Fibroblast of lung (primary cell): ENCODE measurements around the gene FLT3LG. TPM values are rescaled to one million over a fixed set of nuclear protein-coding genes. Genes with fewer than 3 reads are reported as not detected.
A peak's percentile ranks its signal among the peaks of the same experiment; 100 is the strongest.

Experiments used
- DNase-seq, 2 donors: peaks; one replicate each; pipeline versions ENCODE4 v3.0.0 to v3.0.0-alpha.2; 2010; ENCODE audit warnings: low read depth in 2 of 2
- H2AFZ ChIP-seq: 2 replicates; pipeline ENCODE4 v1.5.1; 2012; ENCODE audit warnings: low read length, control low read depth, inconsistent platforms
- H3K27ac ChIP-seq: 2 replicates; pipeline ENCODE4 v1.5.1; 2011; ENCODE audit warnings: low read length, control low read depth; ENCODE audit not compliant: insufficient read depth
- H3K27me3 ChIP-seq: 2 replicates; pipeline ENCODE4 v1.5.1; 2011; ENCODE audit warnings: mild to moderate bottlenecking, low read length; ENCODE audit not compliant: control insufficient read depth, insufficient read depth
- H3K36me3 ChIP-seq: 2 replicates; pipeline ENCODE4 v1.5.1; 2011; ENCODE audit warnings: low read length; ENCODE audit not compliant: control insufficient read depth, insufficient read depth
- H3K4me1 ChIP-seq: 2 replicates; pipeline ENCODE4 v1.5.1; 2011; ENCODE audit warnings: low read length; ENCODE audit not compliant: control insufficient read depth, insufficient read depth; ENCODE audit errors: extremely low read depth
- H3K4me2 ChIP-seq: 2 replicates; pipeline ENCODE4 v1.5.1; 2011; ENCODE audit warnings: low read length, control low read depth; ENCODE audit not compliant: insufficient read depth; ENCODE audit errors: extremely low read depth
- H3K4me3 ChIP-seq, 4 experiments: fragments of 200-600 bp in 1 of 4; sonication (generic) in 1 of 4; replicated peaks in 1 of 4; 2 replicates each; pipeline ENCODE4 v1.5.1; 2011 to 2016; ENCODE audit warnings: low read length in 4 of 4, low read depth in 3 of 4, mild to moderate bottlenecking in 3 of 4, control low read depth in 2 of 4, inconsistent platforms in 1 of 4, mixed read lengths in 1 of 4; ENCODE audit not compliant: insufficient read depth in 1 of 4; ENCODE audit errors: control extremely low read depth in 1 of 4
- H3K79me2 ChIP-seq: 2 replicates; pipeline ENCODE4 v1.5.1; 2012; ENCODE audit warnings: mild to moderate bottlenecking, low read length, inconsistent platforms; ENCODE audit not compliant: control insufficient read depth, insufficient read depth
- H3K9ac ChIP-seq: 2 replicates; pipeline ENCODE4 v1.5.1; 2011; ENCODE audit warnings: mild to moderate bottlenecking, low read length, control low read depth; ENCODE audit not compliant: insufficient read depth
- H3K9me3 ChIP-seq: 2 replicates; pipeline ENCODE4 v1.5.1; 2012; ENCODE audit warnings: low read depth, low read length; ENCODE audit not compliant: control insufficient read depth, insufficient read depth
- H4K20me1 ChIP-seq: 2 replicates; pipeline ENCODE4 v1.5.1; 2011; ENCODE audit warnings: low read length; ENCODE audit not compliant: control insufficient read depth, insufficient read depth; ENCODE audit errors: extremely low read depth
- CTCF ChIP-seq, 2 donors: IDR thresholded peaks in 1 of 2; conservative IDR thresholded peaks in 1 of 2; 1 replicate in 1 of 2; 2 replicates in 1 of 2; pipeline ENCODE4 v1.5.1; 2011 to 2012; ENCODE audit warnings: low read length in 2 of 2, control low read depth in 1 of 2, inconsistent platforms in 1 of 2, low read depth in 1 of 2, mild to moderate bottlenecking in 1 of 2
- EZH2 ChIP-seq: IDR thresholded peaks from 2 replicates; pipeline ENCODE4 v1.5.1; 2012; ENCODE audit warnings: low read length, control low read depth, mild to moderate bottlenecking; ENCODE audit errors: missing control alignments
- polyA plus RNA-seq, 2 donors: library from polyadenylated mRNA; depleted of rRNA in 1 of 2; stranded (reverse) in 1 of 2; unstranded in 1 of 2; fragments of >200 nt; gene quantifications; 2 replicates each; pipeline ENCODE4 v1.2.1, GENCODE V29; 2011 to 2012; ENCODE audit warnings: missing spikeins in 1 of 2
- total RNA-seq: library from RNA; depleted of rRNA; stranded (reverse); fragments of >200 nt; gene quantifications from 2 replicates; pipeline ENCODE4 v1.2.1, GENCODE V29; 2014

Gene FLT3LG
- total and polyA plus RNA-seq, 2 donors (not counting 1 experiment from before 2014, with no cell fraction given) = 4.4 to 4.5 TPM

GRCh38 chr19:49450405-49450804 is 23.6 kb upstream of the FLT3LG start:
- H3K36me3 ChIP-seq = peaks cover 6% of the 10 kb centered on the region
- TF ChIP-seq CTCF (conservative IDR thresholded peaks at IDR 0.05 in 1 of 2, IDR thresholded peaks at IDR 0.05 in 1 of 2; ENCODE audit: low read depth in 1 of 2, low read length in 2 of 2) (no peak), EZH2 (no peak)
- peaks cover 3% of the 10 kb centered on the region for H3K4me1 ChIP-seq
- peak overlapping the region; percentile 93 for H3K4me2 ChIP-seq
- no peak overlapping the region for H3K27ac ChIP-seq
- H2AFZ ChIP-seq = no peak overlapping the region
- peak overlapping the region in 3 of 4 experiments; percentile 41 to 97 (median 92) for H3K4me3 ChIP-seq
- no peak for DNase-seq
- no peaks in the 10 kb centered on the region for H3K9me3 ChIP-seq
- H3K79me2 ChIP-seq = peaks cover 11% of the 10 kb centered on the region
- no peak overlapping the region for H3K9ac ChIP-seq
- H3K27me3 ChIP-seq = no peaks in the 10 kb centered on the region
- H4K20me1 ChIP-seq = no peaks in the 10 kb centered on the region

GRCh38 chr19:49451430-49452181 is 22.4 kb upstream of the FLT3LG start, which contains the start of gene PIH1D1:
Gene PIH1D1, minus strand, starts transcription at chr19:49451814. Its CDS starts 240 bp downstream, at chr19:49451574.
- Histone ChIP-seq H3K9me3 (no peaks in the 10 kb centered on the region), H3K27ac (peak within 1 kb of the TSS; percentile 93), H4K20me1 (no peaks in the 10 kb centered on the region), H3K4me3 (peak within 1 kb of the TSS; percentile 85 to 99 (median 94)), H3K27me3 (no peaks in the 10 kb centered on the region), H3K36me3 (peaks cover 6% of the 10 kb centered on the region), H3K4me1 (peaks cover 3% of the 10 kb centered on the region), H3K9ac (peak within 1 kb of the TSS; percentile 75), H3K4me2 (peak within 1 kb of the TSS; percentile 99), H2AFZ (peak within 1 kb of the TSS; percentile 97), H3K79me2 (peaks cover 11% of the 10 kb centered on the region)
- TF ChIP-seq EZH2 (no peak), CTCF (conservative IDR thresholded peaks at IDR 0.05 in 1 of 2, IDR thresholded peaks at IDR 0.05 in 1 of 2; ENCODE audit: low read depth in 1 of 2, low read length in 2 of 2) (peak; percentile 20 to 33)
- peak; percentile 99 for DNase-seq

GRCh38 chr19:49453013-49453756 is 20.8 kb upstream of the FLT3LG start, which contains the start of gene ALDH16A1:
Gene ALDH16A1, plus strand, starts transcription at chr19:49453225. Its CDS starts 107 bp downstream, at chr19:49453332.
- no peak for TF ChIP-seq EZH2
- TF ChIP-seq CTCF (conservative IDR thresholded peaks at IDR 0.05 in 1 of 2, IDR thresholded peaks at IDR 0.05 in 1 of 2; ENCODE audit: low read depth in 1 of 2, low read length in 2 of 2) = no peak
- Histone ChIP-seq H3K4me2 (peak within 1 kb of the TSS; percentile 95), H3K27me3 (no peaks in the 10 kb centered on the region), H3K4me3 (peak within 1 kb of the TSS; percentile 70 to 97 (median 74)), H3K4me1 (peaks cover 3% of the 10 kb centered on the region), H3K36me3 (peaks cover 2% of the 10 kb centered on the region), H3K79me2 (peaks cover 11% of the 10 kb centered on the region), H3K27ac (peak within 1 kb of the TSS; percentile 93), H2AFZ (peak within 1 kb of the TSS; percentile 79), H3K9ac (peak within 1 kb of the TSS; percentile 84), H3K9me3 (no peaks in the 10 kb centered on the region), H4K20me1 (no peaks in the 10 kb centered on the region)
- peak; percentile 95 to 98 for DNase-seq
